Prostate gland (tissue), 2 donors: ENCODE data around the gene ASB3.

Source experiments
- POLR2A ChIP-seq: fragments of 450-650 bp; IDR thresholded peaks from one replicate; pipeline ENCODE4 v1.6.1; 2016; ENCODE audit warnings: antibody characterized with exemption, mild to moderate bottlenecking
- TF ChIP-seq, protein P1 (sequence below), 4 experiments: fragments of 200-600 bp in 2 of 4; fragments of 450-650 bp in 2 of 4; sonication (generic) in 2 of 4; IDR thresholded peaks; 1 replicate in 3 of 4; 2 replicates in 1 of 4; pipeline ENCODE4 v1.5.1; 2016 to 2019; ENCODE audit warnings: antibody characterized with exemption in 4 of 4, mild to moderate bottlenecking in 2 of 4, moderate library complexity in 2 of 4

DNA sequence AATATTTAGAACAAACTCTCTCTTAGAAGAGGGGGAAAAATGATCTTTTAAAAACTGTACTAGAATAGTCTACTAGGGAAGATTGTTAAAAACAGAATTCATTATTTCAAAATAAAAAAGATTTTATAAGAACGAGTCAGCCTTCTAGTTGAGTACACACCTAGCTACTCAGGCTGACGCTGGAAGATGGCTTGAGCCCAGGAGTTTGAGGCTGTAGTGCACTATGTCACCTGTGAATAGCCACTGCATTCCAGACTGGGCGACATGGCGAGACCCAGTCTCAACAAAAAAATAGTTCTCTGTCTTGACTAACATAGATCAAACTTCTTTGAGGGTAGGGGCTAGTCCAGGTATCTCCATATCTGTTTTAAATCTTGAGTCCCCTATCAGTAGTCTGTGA, 34.0 kb upstream of the ASB3 start:
- TF ChIP-seq POLR2A, result no peak
- TF ChIP-seq, protein P1, sequence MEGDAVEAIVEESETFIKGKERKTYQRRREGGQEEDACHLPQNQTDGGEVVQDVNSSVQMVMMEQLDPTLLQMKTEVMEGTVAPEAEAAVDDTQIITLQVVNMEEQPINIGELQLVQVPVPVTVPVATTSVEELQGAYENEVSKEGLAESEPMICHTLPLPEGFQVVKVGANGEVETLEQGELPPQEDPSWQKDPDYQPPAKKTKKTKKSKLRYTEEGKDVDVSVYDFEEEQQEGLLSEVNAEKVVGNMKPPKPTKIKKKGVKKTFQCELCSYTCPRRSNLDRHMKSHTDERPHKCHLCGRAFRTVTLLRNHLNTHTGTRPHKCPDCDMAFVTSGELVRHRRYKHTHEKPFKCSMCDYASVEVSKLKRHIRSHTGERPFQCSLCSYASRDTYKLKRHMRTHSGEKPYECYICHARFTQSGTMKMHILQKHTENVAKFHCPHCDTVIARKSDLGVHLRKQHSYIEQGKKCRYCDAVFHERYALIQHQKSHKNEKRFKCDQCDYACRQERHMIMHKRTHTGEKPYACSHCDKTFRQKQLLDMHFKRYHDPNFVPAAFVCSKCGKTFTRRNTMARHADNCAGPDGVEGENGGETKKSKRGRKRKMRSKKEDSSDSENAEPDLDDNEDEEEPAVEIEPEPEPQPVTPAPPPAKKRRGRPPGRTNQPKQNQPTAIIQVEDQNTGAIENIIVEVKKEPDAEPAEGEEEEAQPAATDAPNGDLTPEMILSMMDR (IDR thresholded peaks at IDR 0.05), result no peak
